MG63 (cell line): ENCODE data around the gene CMTM8. TPM values are rescaled to one million over a fixed set of nuclear protein-coding genes. Genes with fewer than 3 reads are reported as not detected.

Source experiments
- DNase-seq: peaks from one replicate; pipeline ENCODE4 v3.0.0-alpha.2; 2020
- H3K27me3 ChIP-seq: fragments of 250-450 bp; sonication (Bioruptor Pico); 2 replicates; pipeline ENCODE4 v1.5.1; 2020; ENCODE audit warnings: mild to moderate bottlenecking, moderate library complexity
- H3K36me3 ChIP-seq: fragments of 250-450 bp; sonication (Bioruptor Pico); 2 replicates; pipeline ENCODE4 v1.5.1; 2020; ENCODE audit warnings: mild to moderate bottlenecking, moderate library complexity
- H3K4me3 ChIP-seq: fragments of 250-450 bp; sonication (Bioruptor Pico); 2 replicates; pipeline ENCODE4 v1.5.1; 2020; ENCODE audit warnings: mild to moderate bottlenecking, moderate library complexity
- H3K9me3 ChIP-seq: fragments of 250-450 bp; sonication (Bioruptor Pico); 2 replicates; pipeline ENCODE4 v1.5.1; 2020; ENCODE audit warnings: mild to moderate bottlenecking, moderate library complexity
- total RNA-seq: library from RNA; depleted of rRNA; stranded (reverse); fragments of >200 nt; shearing (Covaris generic); gene quantifications from 2 replicates; pipeline ENCODE4 v1.2.3, GENCODE V29; 2014; ENCODE audit warnings: low replicate concordance

The CMTM8 gene
- total RNA-seq, 1 experiment from 2014 or later = not detected

GRCh38 chr3:32335365-32336112 lies 97.1 kb downstream of the CMTM8 start:
- H3K4me3 ChIP-seq = no peak overlapping the region
- DNase-seq = no peak
- H3K27me3 ChIP-seq = no peaks in the 10 kb centered on the region
- H3K36me3 ChIP-seq = no peaks in the 10 kb centered on the region
- H3K9me3 ChIP-seq = no peaks in the 10 kb centered on the region

- H3K4me3 ChIP-seq = no peak overlapping the region
- DNase-seq = no peak
Observed at GRCh38 chr3:32336113-32336498, 97.6 kb downstream of the CMTM8 start.

GRCh38 chr3:32337505-32337904 lies 99.0 kb downstream of the CMTM8 start:
- DNase-seq = no peak
- no peaks in the 10 kb centered on the region for H3K9me3 ChIP-seq
- H3K27me3 ChIP-seq = no peaks in the 10 kb centered on the region
- no peaks in the 10 kb centered on the region for H3K36me3 ChIP-seq
- no peak overlapping the region for H3K4me3 ChIP-seq

More at GRCh38 chr3:32336113-32336498, 97.6 kb downstream of the CMTM8 start:
- Histone ChIP-seq H3K36me3 (no peaks in the 10 kb centered on the region), H3K27me3 (no peaks in the 10 kb centered on the region), H3K9me3 (no peaks in the 10 kb centered on the region)

GRCh38 chr3:32340039-32340438 lies 101.6 kb downstream of the CMTM8 start:
- no peak for DNase-seq
- Histone ChIP-seq H3K9me3 (no peaks in the 10 kb centered on the region), H3K36me3 (no peaks in the 10 kb centered on the region), H3K27me3 (no peaks in the 10 kb centered on the region), H3K4me3 (no peak overlapping the region)

GRCh38 chr3:32340611-32341365 lies 102.3 kb downstream of the CMTM8 start:
- no peak overlapping the region for H3K4me3 ChIP-seq
- no peaks in the 10 kb centered on the region for H3K27me3 ChIP-seq
- no peaks in the 10 kb centered on the region for H3K36me3 ChIP-seq
- H3K9me3 ChIP-seq = no peaks in the 10 kb centered on the region
- no peak for DNase-seq

GRCh38 chr3:32347343-32348125 lies 109.1 kb downstream of the CMTM8 start:
- DNase-seq = no peak
- H3K4me3 ChIP-seq = no peak overlapping the region
- H3K36me3 ChIP-seq = no peaks in the 10 kb centered on the region
- H3K27me3 ChIP-seq = no peaks in the 10 kb centered on the region
- H3K9me3 ChIP-seq = no peaks in the 10 kb centered on the region

- Histone ChIP-seq H3K4me3 (no peak overlapping the region), H3K27me3 (no peaks in the 10 kb centered on the region), H3K36me3 (no peaks in the 10 kb centered on the region), H3K9me3 (no peaks in the 10 kb centered on the region)
- DNase-seq = no peak
Observed at GRCh38 chr3:32349184-32349583, 110.7 kb downstream of the CMTM8 start.

- DNase-seq = no peak
- no peaks in the 10 kb centered on the region for H3K36me3 ChIP-seq
- no peaks in the 10 kb centered on the region for H3K9me3 ChIP-seq
- H3K27me3 ChIP-seq = no peaks in the 10 kb centered on the region
- H3K4me3 ChIP-seq = no peak overlapping the region
Observed at GRCh38 chr3:32352563-32352962, 114.1 kb downstream of the CMTM8 start.

- Histone ChIP-seq H3K4me3 (no peak overlapping the region), H3K9me3 (no peaks in the 10 kb centered on the region), H3K27me3 (no peaks in the 10 kb centered on the region), H3K36me3 (no peaks in the 10 kb centered on the region)
- DNase-seq = no peak
Observed at GRCh38 chr3:32353351-32353750, 114.9 kb downstream of the CMTM8 start.

GRCh38 chr3:32354362-32354778 lies 115.9 kb downstream of the CMTM8 start:
- DNase-seq = no peak
- Histone ChIP-seq H3K4me3 (no peak overlapping the region), H3K36me3 (no peaks in the 10 kb centered on the region), H3K9me3 (no peaks in the 10 kb centered on the region), H3K27me3 (no peaks in the 10 kb centered on the region)

GRCh38 chr3:32355751-32356291 lies 117.3 kb downstream of the CMTM8 start:
- H3K36me3 ChIP-seq = no peaks in the 10 kb centered on the region

GRCh38 chr3:32359766-32360492 lies 121.4 kb downstream of the CMTM8 start:
- no peaks in the 10 kb centered on the region for H3K9me3 ChIP-seq
- no peak overlapping the region for H3K4me3 ChIP-seq
- H3K27me3 ChIP-seq = no peaks in the 10 kb centered on the region
- DNase-seq = no peak
- no peaks in the 10 kb centered on the region for H3K36me3 ChIP-seq

More at GRCh38 chr3:32355751-32356291, 117.3 kb downstream of the CMTM8 start:
- Histone ChIP-seq H3K27me3 (no peaks in the 10 kb centered on the region), H3K4me3 (no peak overlapping the region), H3K9me3 (no peaks in the 10 kb centered on the region)
- DNase-seq = no peak

GRCh38 chr3:32360493-32360827 lies 122.0 kb downstream of the CMTM8 start:
- Histone ChIP-seq H3K27me3 (no peaks in the 10 kb centered on the region), H3K4me3 (no peak overlapping the region), H3K36me3 (no peaks in the 10 kb centered on the region), H3K9me3 (no peaks in the 10 kb centered on the region)
- DNase-seq = no peak

GRCh38 chr3:32366638-32367397 lies 128.3 kb downstream of the CMTM8 start:
- DNase-seq = no peak
- H3K9me3 ChIP-seq = no peaks in the 10 kb centered on the region
- no peak overlapping the region for H3K4me3 ChIP-seq
- no peaks in the 10 kb centered on the region for H3K36me3 ChIP-seq
- H3K27me3 ChIP-seq = no peaks in the 10 kb centered on the region

GRCh38 chr3:32367442-32367841 lies 129.0 kb downstream of the CMTM8 start:
- Histone ChIP-seq H3K9me3 (no peaks in the 10 kb centered on the region), H3K4me3 (no peak overlapping the region), H3K36me3 (no peaks in the 10 kb centered on the region), H3K27me3 (no peaks in the 10 kb centered on the region)
- DNase-seq = no peak
